ENCODE data around the gene GABBR1.
A peak's percentile ranks its signal among the peaks of the same experiment; 100 is the strongest.

The GABBR1 gene

DNA sequence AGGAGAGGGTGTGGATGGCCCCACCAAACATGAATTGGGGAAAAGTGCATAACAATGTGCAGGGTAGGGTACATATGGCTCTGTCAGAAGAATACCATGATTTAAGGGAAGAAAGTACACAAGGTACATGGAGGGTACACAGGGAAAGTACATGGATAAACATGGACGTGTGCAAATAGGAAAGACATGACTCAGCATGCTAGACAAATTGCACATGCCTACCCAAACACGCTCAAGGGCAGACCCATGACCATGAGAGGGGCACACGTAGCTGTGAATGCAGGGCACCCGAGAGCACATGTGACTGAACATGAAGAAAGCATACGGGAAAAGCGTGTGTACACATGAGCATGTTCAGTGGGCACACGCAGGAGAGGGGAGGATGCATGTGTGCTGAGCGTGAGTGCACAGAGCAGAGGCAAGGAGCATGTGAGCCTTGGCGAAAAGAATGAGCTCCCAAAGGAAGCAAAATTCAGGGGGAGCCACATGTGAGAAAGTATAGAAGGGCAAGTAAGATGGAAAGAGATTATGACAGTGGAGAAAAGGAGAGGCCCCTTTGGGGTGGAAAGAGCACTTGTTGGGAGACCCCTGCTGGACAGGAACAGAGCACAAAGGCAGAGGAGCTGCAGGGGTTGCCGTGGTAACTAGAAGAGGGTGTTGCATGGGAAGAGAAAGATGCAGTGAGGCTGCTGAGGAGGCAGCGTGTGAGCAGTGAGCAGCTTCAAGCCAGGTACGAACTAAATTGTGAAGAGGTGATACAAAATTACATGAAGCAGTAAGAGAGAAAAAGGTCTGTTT, 30.2 kb downstream of the GABBR1 start:
- Histone ChIP-seq H3K4me1 (ENCODE audit: low read depth, poor library complexity, severe bottlenecking) (no peaks in the 10 kb centered on the region), H3K79me2 (ENCODE audit: insufficient read depth, low read depth) (no peaks in the 10 kb centered on the region), H3K36me3 (ENCODE audit: insufficient read depth) (no peaks in the 10 kb centered on the region), H3K9ac (no peak overlapping the region), H3K27me3 (ENCODE audit: insufficient read depth, low read depth) (no peaks in the 10 kb centered on the region), H3K27ac (no peak overlapping the region), H3K4me2 (no peak overlapping the region), H3K4me3 (IDR thresholded peaks at IDR 0.05; ENCODE audit: insufficient read depth, low read depth, low read length) (no peak overlapping the region), H2AFZ (ENCODE audit: low read depth) (no peak overlapping the region), H4K20me1 (ENCODE audit: insufficient read depth) (no peaks in the 10 kb centered on the region)
- TF ChIP-seq, protein P1, sequence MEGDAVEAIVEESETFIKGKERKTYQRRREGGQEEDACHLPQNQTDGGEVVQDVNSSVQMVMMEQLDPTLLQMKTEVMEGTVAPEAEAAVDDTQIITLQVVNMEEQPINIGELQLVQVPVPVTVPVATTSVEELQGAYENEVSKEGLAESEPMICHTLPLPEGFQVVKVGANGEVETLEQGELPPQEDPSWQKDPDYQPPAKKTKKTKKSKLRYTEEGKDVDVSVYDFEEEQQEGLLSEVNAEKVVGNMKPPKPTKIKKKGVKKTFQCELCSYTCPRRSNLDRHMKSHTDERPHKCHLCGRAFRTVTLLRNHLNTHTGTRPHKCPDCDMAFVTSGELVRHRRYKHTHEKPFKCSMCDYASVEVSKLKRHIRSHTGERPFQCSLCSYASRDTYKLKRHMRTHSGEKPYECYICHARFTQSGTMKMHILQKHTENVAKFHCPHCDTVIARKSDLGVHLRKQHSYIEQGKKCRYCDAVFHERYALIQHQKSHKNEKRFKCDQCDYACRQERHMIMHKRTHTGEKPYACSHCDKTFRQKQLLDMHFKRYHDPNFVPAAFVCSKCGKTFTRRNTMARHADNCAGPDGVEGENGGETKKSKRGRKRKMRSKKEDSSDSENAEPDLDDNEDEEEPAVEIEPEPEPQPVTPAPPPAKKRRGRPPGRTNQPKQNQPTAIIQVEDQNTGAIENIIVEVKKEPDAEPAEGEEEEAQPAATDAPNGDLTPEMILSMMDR (conservative IDR thresholded peaks at IDR 0.05; ENCODE audit: low read depth, low read length), result peak; percentile 43; the same call in 1 of the 2 replicates

DNA sequence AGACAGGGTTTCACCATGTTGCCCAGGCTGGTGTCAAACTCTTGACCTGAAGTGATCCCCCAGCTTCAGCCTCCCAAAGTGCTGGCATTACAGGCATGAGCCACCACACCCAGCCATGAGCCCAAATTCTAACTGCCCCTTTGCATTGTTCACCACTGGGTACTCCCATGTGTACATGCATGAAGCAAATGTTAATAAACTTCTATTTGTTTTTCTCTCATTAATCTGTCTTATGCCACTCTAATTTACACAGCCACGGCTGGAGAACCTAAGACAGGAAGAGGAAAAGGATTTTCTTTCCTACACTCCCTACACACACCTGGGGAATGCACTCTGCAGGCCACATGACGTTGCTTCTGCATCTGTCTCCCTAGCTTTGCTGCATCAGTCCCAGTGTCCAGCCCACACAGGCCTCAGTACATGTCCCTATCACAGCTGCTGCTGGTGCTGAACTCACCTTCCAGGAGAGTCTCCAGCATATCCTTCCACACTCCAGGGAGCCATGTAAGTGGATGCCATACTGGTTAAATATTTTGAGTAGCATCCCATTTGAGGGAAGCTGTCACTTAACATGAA, 34.7 kb downstream of the GABBR1 start:
- Histone ChIP-seq H3K4me1 (ENCODE audit: low read depth, poor library complexity, severe bottlenecking) (no peaks in the 10 kb centered on the region), H3K27me3 (ENCODE audit: insufficient read depth, low read depth) (no peaks in the 10 kb centered on the region), H3K36me3 (ENCODE audit: insufficient read depth) (no peaks in the 10 kb centered on the region), H3K4me3 (IDR thresholded peaks at IDR 0.05; ENCODE audit: insufficient read depth, low read depth, low read length) (no peak overlapping the region), H3K4me2 (no peak overlapping the region), H3K79me2 (ENCODE audit: insufficient read depth, low read depth) (no peaks in the 10 kb centered on the region), H2AFZ (ENCODE audit: low read depth) (no peak overlapping the region), H4K20me1 (ENCODE audit: insufficient read depth) (no peaks in the 10 kb centered on the region), H3K27ac (no peak overlapping the region), H3K9ac (no peak overlapping the region)
- TF ChIP-seq, protein P1 (conservative IDR thresholded peaks at IDR 0.05; ENCODE audit: low read depth, low read length), result no peak

- H3K27ac ChIP-seq, result no peak overlapping the region
- H3K4me2 ChIP-seq, result no peak overlapping the region
- H3K4me1 ChIP-seq (ENCODE audit: low read depth, poor library complexity, severe bottlenecking), result no peaks in the 10 kb centered on the region
- H3K36me3 ChIP-seq (ENCODE audit: insufficient read depth), result no peaks in the 10 kb centered on the region
- no peaks in the 10 kb centered on the region for H3K27me3 ChIP-seq (ENCODE audit: insufficient read depth, low read depth)
- TF ChIP-seq, protein P1 (conservative IDR thresholded peaks at IDR 0.05; ENCODE audit: low read depth, low read length), result no peak
- H2AFZ ChIP-seq (ENCODE audit: low read depth), result no peak overlapping the region
- H4K20me1 ChIP-seq (ENCODE audit: insufficient read depth), result no peaks in the 10 kb centered on the region
- H3K79me2 ChIP-seq (ENCODE audit: insufficient read depth, low read depth), result no peaks in the 10 kb centered on the region
- H3K9ac ChIP-seq, result no peak overlapping the region
- no peak overlapping the region for H3K4me3 ChIP-seq (IDR thresholded peaks at IDR 0.05; ENCODE audit: insufficient read depth, low read depth, low read length)
Observed at GRCh38 chr6:29597184-29597583, 35.8 kb downstream of the GABBR1 start.

DNA sequence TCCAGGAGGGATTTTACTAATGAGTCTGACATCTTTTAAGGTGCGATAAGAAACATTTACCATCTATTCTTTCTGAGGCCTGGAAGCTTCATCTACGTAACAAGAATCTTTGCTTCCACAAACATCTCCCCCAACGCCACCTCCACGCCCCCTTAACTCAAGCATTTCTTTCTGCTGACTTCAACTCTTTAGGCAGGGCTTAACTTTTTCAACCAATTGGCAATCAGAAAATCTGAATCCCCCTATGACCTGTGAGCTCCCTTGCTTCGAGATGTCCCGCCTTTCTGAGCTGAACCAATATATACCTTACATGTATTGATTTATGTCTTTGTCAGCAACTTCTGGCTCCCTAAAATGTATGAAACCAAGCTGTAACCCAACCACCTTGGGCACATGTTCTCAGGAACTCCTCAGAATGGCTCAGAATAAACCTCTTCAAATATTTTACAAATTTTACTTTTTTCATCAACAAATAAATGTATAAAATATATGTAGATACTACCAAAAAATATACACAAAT, 36.5 kb downstream of the GABBR1 start:
- Histone ChIP-seq H2AFZ (ENCODE audit: low read depth) (no peak overlapping the region), H4K20me1 (ENCODE audit: insufficient read depth) (no peaks in the 10 kb centered on the region), H3K9ac (no peak overlapping the region), H3K27me3 (ENCODE audit: insufficient read depth, low read depth) (no peaks in the 10 kb centered on the region), H3K4me2 (no peak overlapping the region), H3K36me3 (ENCODE audit: insufficient read depth) (no peaks in the 10 kb centered on the region), H3K79me2 (ENCODE audit: insufficient read depth, low read depth) (no peaks in the 10 kb centered on the region), H3K4me1 (ENCODE audit: low read depth, poor library complexity, severe bottlenecking) (no peaks in the 10 kb centered on the region), H3K4me3 (IDR thresholded peaks at IDR 0.05; ENCODE audit: insufficient read depth, low read depth, low read length) (no peak overlapping the region), H3K27ac (no peak overlapping the region)
- TF ChIP-seq, protein P1 (conservative IDR thresholded peaks at IDR 0.05; ENCODE audit: low read depth, low read length), result no peak

Data from KMS-11 (cell line).